GM18861 (cell line): Measurements from ENCODE around the gene ITGB4.

Experiments used
- ATAC-seq: cut with Tn5 transposase; IDR thresholded peaks from one replicate; pipeline ENCODE4 v1.9.1; 2021; ENCODE audit not compliant: unreplicated experiment

The ITGB4 gene

DNA sequence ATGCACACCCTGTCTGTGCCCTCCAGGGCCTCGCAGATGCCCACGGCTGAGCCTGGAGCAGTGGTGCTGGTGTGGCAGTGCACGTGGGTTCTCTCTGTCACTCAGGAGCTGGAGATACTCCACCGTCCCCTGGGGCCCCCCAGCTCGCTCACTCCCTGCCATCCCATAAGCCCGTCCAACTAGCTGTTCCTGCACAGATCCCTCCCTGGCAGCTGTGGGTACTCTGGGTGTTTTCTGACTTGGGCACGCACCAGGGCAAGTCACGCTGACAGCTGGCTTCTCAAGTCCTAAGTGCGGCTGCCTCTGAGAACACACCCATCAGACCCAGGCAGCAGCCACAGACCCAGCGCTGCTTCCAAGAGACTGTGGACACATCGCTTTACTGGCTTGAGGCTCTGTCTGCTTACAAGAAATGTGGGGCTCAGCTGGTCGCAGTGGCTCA, 25.4 kb upstream of the ITGB4 start:
- no peak for ATAC-seq

GRCh38 chr17:75697651-75698291, 23.5 kb upstream of the ITGB4 start:
- no peak for ATAC-seq

DNA sequence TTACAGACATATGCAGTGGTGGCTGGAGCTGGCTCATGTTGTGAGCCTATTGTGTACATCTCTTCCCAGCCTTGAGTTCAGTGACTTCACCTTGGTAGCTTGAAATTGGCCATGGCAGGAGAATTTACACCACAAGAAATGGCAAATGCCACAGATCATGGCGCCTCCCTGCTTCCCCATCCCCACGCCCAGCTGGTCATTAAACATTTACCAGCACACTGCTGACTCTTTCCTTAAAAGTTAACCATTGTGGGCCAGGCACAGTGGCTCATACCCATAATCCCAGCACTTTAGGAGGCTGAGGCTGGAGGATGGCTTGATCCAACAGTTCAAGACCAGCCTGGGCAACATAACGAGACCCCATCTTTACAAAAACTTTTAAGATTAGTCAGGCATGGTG, 22.6 kb upstream of the ITGB4 start:
- ATAC-seq: no peak

DNA sequence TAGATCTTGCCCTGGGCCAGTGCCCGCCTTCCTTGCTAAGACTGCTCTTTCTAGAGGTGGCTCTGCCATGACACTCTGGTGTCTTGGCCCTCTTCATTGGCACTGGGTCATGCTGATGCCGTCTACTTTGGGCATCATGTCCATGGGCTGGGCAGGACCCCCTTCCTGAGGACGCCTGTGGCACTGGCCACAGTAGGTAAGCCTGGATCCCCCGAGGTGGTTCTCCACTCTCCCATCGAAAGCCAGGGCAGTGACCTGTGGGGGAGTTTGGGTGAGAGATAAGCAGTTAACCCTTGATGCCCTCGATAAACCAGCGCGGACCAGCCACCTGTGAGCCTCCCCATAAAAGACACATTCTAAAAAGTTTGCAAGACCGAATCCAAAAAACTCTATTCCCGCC, 20.0 kb upstream of the ITGB4 start:
- ATAC-seq: no peak

- no peak for ATAC-seq
These were observed 18.1 kb upstream of the ITGB4 start for GRCh38 chr17:75703191-75703590.

GRCh38 chr17:75703591-75703990, 17.7 kb upstream of the ITGB4 start:
- no peak for ATAC-seq

- ATAC-seq: no peak
These were observed 16.0 kb upstream of the ITGB4 start for GRCh38 chr17:75704963-75705875.

DNA sequence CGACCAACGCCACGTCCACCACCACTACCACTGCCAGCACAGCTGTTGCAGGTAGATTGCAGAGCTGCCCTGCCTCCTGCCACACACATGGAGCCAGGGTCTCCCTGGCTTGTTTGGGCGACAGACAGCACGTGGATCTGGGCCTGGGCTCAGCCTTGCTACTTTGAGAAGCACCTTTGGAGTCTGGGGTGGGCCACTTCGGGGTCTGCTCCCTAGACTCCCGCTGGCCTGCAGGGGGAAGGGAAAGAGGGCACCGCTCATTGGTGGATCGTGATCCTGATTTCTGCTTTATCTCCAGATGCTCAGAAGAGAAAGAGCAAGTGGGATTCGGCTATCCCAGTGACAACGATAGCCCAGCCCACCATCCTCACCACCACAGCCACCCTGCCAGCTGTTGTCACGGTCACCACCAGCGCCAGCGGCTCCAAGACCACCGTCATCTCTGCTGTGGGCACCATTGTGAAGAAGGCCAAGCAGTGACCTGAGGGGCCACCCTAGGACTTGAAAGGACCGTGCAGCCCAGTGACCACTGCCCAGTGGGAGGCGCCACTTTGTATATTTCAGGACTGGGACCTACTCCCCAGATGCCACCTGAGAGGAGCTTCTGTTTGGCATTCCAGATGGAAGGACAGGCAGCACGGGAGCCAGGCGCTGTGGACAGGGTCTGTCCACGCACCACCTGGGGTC, 15.1 kb upstream of the ITGB4 start:
- no peak for ATAC-seq

DNA sequence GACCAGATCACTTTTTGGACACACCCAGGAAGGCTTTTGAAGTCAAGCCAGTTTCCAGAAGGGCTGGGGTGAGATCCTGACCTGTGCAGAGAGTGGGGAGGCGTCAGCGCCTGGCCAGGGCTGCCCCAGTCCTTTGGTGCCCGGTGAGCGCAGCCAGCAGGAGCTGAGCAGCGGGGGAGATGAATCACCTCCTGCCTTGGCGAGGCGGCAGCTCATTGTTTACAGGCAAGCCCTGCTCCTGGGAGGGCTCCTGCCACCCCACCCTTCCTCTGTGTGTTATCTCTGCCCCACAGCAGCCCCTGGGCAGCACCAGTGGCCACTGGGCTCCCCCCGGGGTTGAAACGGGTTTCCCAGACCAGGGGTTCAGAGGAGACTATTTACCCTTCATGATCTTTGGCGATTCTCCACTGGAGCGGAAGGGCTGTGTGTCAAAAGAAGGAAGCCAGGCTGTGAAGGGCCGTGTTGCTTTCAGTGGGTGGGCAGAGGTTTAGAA, 14.1 kb upstream of the ITGB4 start:
- ATAC-seq: no peak

DNA sequence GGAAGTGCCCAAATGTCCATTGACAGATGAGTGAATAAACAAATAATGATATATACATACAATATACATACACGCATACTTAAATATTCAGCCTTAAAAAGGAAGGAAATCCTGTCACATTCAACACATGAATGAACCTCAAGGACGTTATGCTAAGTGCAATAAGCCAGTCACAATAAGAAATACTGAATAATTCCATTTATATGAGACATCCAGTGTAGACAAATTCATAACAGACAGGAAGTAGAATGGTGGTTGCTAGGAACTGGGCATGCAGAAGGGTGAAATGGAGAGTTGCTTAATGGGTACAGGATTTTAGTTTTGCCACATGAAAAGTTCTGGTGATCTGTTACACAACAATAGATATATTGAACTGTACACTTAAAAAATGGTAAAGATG, 8.8 kb upstream of the ITGB4 start:
- ATAC-seq: no peak

DNA sequence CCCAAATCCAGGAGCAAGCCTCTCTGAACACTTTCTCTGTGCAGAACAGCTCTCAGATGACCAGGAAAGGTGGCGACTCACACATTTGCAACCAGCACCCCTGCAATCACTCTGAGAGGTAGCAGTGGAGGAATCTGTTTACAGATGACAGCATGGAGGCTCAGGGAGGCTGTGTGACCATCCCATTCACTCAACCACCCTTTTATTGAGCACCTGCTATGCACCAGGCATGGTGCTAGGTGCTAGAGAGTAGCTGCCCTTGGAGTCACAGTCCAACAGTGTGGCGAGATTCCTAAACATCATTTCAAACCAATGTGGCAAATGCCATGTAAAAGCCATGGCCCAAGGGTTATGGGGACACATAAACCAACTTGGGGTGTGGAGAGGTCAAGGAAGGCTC, 1.5 kb upstream of the ITGB4 start:
- no peak for ATAC-seq

DNA sequence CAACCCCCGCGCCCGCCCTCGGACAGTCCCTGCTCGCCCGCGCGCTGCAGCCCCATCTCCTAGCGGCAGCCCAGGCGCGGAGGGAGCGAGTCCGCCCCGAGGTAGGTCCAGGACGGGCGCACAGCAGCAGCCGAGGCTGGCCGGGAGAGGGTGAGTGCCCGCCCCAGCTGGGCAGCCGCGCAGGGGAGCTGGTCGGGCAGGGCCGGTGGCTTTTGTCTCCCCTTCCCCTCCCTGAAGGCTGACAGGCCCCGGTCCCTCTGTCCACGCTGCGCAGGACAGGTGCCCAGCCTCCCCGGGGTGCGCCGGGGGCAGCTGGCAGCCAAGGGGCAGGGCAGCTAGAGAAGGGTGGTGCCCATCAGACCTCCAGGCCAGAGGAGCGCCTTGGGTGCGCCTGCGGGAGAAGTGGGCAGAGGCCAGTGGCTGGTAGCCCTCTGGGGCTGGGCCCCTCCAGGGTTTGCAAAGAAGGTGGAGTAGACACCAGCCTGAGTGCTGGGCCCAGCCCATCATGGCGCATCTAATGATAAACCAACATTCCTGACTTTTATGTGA, 278 bp downstream of the ITGB4 start:
- no peak for ATAC-seq

DNA sequence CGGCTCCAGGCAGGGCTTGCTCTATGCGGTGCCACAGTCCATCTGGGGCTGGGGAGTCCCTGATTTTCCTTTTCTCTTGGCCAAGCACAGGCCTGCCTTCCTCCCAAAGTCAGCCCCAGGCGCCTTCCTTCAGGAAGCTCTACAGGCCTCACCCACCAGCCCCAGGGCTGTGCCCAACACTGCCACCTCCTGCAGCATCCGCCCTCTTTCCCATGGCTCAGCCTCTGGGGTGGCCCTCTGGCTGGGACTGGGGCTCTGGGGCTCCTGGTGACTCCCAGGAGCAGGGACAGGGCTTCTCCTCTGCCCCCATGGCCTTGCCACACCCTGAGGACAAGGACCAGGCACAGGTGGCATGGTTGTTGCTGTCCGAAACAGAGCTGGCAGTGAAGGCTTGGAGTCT, 817 bp downstream of the ITGB4 start:
- ATAC-seq: no peak

DNA sequence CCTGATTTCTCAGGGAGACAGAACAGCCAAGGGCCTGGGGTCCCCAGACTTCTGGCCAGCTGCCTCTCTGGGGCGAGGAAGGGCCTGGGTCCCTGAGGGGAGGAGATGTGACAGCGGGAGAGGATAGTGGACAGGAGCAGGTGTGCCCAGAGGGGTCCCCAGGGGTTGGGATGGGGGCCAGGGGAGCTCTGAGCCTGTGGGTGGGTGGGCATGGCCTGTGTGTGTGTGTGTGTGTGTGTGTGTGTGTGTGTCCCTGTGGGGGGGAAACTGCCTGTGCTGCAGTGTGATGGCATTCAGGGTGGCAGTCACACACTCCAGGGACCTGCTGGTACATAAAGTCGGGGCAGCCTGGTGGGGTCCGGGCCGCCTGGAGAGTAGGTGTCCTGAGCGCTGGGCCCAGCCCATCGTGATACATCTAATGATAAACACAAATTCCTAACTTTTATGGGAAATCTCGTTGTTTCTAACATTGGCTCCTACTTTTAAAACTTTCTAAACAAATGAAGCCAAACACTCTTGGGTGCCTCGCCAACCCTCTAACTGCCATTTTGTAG, 1.4 kb downstream of the ITGB4 start:
- no peak for ATAC-seq

DNA sequence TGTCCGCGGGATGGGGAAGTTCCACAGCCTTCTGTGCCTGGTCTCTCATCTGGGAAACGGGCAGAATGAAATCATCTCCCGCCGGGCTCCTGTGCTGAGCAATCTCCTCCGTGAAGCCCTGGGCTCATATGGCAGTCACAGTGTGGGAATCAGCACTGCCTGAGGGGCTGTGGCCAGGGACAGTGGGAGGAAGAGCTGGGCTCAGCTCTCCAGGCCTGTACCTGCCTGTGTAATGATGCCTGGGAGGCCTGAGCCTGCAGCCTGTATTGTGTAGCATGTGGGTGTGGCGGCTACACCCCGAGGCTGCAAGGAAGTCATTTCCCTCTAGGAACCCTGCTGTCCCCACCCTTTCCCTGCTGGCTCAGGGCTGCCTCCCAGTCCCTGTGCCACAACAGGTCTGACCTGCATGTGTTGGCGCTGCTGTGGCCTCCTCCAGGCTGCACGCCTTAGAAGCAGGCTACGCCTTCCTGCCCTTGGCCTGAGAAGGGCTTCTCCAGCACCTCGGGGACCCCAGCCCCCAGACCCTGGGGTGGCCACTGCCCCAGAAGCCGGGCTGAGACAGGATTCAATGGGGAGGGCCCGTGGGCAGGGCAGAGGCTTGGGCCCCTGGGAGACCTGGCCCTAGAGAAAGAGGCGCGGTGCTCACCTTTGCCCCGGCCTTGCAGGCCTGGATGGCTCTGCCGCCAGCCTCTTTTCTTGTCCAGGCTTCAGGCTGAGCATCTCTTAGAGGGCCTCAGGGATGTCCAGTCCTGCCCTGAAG, 2.1 kb downstream of the ITGB4 start:
- no peak for ATAC-seq

DNA sequence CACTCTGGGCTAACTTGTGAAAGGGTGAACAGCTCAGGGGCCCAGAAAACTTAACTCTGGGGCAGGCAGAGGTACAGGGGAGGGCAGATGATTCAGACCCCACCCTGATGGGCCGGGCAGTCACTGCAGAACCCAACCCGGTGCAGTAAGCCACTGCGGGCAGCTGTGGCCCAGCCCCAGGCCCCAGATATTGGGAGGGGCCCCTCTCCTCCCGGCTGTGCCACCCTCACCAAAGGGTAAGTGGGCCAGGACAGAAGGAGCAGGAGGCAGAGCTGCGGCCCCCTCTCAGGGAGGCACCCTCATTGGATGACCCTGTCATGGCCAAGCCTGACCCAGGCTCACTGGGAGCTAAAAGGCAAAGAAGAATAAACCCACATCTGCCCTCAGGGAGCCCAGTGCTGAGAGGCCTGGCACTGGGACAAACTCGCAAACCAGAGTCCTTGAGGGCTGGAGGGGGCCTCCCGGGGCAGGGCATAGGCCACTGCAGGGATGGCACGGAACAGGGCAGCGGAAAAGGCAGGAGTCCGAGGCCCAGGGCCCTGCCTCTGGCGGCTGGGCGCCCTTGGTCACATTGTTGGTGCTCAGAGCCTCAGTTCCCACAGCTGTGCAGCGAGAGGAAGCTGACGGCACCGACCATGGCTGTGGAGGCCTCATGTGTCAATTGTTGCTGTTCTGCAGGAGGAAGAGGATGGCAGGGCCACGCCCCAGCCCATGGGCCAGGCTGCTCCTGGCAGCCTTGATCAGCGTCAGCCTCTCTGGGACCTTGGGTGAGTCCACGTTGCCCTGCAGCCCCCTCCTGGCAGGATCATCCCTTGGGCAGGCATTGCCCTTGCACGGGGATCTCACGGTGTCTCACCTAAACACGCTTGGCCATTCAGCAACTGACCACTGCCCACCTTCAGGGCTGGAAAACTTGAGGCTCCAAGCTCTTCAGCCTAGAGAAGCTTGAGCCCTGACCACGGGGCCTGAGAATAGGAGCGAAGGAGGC, 3.1 kb downstream of the ITGB4 start:
- no peak for ATAC-seq

DNA sequence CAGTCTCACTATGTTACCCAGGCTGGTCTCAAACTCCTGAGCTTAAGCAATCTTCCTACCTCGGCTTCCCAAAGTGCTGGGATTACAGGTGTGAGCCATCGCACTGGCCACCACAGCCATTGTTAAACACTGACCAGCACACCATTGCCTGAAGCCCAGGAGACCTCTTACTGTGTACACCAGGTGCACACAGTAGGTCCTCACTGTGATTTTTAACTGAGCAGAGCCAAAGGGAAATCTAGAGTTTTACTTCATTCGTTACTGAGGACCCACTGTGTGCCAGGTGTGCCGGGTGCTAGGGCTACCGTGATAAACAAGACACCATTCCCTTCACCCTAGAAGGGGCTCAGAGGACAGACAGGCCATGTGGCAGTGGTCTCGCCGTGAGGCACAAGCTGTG, 4.2 kb downstream of the ITGB4 start:
- ATAC-seq: no peak

- no peak for ATAC-seq
These were observed 6.1 kb downstream of the ITGB4 start for GRCh38 chr17:75727391-75727790.

DNA sequence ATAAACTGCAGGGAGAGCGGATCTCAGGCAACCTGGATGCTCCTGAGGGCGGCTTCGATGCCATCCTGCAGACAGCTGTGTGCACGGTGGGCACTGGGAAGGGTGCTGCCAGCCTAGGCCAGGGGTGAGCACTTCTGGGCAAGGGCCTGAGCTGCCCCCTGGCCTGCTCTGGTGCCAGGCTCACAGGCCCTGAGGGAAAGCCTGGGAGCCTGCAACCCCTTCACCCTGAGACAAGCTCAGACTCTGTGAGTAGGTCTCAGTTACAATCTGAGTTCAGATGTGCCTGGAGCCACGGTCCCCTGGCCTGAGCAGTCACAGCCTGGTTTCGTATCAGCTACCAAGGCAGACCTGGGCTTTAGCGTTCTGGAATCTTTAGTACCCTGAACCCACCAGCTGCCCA, 8.1 kb downstream of the ITGB4 start:
- no peak for ATAC-seq
